GM19193 (cell line): Measurements from ENCODE around the gene REEP5.

Experiments used
- POLR2A ChIP-seq: IDR thresholded peaks from 4 replicates; pipeline ENCODE4 v1.6.1; 2011; ENCODE audit not compliant: insufficient read depth, insufficient read length; ENCODE audit errors: extremely low read depth

REEP5 gene

DNA sequence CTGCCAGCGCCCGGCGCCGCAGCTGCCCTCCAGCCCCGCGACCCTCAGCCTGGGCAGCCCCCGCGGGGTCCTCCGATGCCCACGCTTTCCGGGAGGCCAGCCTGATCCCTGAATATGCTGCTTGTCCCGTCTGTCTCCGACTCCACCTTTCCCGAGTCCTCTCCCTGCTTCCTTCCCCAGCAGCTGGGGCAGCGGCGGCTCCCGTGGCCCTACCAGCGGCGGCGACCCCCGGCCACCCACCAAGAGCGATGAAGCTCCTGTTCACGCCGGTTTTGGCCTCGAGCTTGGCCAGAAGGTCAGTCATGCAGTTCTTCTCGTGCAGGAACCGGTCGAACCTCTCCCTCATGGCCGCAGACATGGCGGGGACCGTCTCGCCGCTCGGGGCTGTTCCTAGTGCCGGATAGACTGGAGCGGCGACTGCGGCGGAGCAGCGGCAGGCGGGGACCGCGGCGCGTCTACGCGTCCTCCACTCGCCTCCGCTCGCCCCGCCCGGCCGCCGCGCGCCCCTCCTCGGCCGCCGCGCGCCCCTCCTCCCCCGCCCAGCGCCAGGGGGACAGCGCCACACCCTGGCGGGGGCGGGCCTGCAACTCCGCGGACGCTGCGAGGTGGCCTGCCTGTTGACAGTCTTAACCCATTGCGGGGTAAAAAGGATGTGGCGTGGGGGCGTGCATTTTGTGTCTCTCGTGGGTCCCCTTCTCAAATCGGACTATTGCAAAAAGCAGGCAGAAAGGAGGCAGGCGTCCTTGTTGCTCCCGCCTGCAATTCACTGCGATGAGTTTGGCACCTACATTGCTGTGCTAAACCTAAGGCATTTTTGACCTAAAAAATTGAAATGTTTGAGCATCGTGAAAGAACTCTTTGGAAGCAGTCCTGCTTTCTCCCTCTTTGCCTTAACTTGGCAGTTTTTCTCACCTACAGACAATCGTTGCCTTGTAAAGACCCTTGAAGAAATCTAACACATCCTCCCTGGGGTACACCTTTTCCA lies at the start of gene REEP5:
TSS of gene REEP5 (minus strand) at position 395 of the 985 bp plus-strand sequence. CDS start at position 358, 37 bp downstream.
- peak; percentile 86 for TF ChIP-seq POLR2A

DNA sequence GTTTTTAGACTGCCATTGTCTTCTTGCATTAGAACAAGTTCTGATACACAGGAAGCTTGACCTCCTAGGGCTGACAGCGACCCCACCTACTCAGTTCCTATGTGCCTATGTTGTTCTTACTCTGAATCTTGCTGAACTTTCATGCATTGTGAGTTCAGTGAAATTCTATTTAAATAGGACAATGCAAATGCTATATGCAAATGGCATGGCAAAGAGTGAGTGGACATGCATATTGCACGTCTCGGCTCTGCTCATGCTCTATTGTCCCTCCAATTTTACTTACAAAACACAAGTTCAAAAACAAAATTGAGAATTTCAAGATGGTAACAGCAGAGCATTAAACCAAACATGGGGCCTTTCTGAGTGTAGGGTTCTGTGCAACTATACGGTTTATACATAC lies 49.2 kb upstream of the REEP5 start:
- TF ChIP-seq POLR2A, result no peak

DNA sequence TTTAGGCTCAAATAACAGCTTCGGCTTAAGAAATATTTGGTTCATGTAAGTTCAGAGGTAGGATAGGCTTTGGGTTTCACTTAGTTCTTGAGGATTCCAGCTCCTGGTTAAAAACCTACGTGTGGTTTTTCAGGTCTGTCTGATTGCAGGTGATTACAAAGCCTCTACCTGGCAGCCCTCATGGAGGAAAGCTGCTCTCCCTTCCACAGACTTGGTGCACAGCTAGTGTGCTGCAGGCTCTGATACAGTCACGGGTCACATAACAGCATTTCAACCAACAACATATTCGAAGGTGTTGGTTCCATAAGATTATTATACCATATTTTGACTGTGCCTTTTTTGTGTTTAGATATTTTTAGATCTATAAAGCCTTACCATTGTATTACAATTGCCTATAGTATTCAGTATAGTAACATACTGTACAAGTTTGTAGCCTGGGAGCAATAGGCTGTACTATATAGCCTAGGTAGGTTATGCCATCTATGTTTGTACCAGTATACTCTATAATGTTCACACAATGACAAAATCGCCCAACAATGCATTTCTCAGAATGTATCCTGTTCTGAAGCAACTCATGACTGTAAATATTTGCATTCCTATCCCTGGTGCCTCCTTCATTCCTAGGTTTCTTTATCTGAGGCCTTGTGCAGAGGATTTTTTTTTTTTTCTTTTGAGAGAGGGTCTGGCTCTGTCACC lies 46.5 kb upstream of the REEP5 start:
- no peak for TF ChIP-seq POLR2A

DNA sequence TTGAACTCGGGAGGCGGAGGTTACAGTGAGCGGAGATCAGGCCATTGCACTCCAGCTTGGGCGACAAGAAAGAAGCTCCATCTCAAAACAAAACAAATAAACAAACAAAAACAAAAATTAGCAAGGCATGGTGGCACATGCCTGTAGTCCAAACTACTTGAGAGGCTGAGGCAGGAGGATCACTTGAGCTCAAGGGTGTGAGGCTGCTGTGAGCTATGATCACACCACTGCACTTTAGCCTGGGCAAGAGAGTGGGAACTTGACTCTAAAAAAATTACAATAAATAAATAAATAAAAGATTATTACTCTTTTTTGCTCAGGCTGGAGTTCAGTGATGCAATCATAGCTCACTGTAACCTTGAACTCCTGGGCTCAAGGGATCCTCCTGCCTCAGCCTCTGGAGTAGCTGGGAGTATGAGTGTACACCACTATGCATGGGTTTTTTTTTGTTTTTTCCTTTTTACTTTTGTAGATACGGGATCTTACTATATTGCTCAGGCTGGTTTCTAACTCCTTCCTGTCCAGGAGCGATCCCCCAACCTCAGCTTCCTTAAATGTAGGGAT lies 45.6 kb upstream of the REEP5 start:
- TF ChIP-seq POLR2A, result no peak

DNA sequence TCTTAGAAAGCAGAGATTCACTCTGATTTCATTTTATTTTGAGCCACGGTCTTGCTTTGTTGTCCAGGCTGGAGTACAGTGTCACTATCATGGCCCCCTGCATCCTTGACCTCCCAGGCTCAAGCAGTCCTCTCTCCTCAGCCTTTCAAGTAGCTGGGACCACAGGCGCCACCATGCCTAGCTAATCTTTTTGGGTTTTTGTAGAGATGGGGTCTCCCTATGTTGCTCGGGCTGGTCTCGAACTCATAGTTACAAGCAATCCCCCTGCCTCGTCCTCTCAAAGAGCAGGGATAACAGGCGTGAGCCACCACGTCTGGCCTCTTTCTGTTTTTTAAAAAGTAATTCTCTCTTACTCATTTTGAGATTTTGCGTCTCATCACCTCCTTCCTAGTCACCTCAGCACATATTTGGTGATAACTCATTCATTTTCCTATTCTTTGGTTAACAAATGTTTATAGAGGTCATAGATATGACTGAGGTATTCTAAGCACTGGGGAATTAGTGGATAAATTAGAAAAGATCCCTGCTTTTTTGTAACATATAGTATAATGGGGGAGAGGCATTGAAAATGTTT lies 43.8 kb upstream of the REEP5 start:
- TF ChIP-seq POLR2A, result no peak

DNA sequence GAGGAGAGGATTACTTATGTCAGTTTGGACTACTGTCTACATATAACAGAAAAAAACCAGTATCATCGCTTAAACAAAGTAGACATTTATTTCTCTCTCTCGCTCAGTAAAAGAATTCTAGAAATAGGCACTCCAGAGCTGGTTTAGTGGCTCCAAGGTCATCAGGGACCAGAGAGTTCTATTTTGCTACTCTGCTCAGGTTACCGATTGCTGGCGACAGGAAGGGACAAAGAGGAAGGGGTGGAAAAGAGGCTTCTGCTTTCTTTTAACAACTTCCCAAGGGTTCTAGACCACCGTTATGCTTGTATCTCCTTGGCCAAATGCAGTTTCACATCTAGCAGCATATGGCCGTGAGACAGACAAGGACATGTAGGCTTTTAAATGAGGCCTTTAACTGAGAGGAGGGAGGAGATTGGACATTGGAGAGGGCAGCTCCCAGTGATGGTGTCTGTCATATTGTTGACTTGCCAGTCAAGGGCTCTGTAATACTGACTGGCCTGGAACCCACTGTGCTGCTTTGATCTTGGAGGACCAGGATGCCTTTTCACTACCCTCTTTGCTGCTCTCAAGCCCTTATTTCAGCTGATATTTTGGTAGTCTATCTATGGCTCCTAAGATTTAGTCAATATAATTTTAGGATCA lies 39.0 kb upstream of the REEP5 start:
- TF ChIP-seq POLR2A, result no peak

DNA sequence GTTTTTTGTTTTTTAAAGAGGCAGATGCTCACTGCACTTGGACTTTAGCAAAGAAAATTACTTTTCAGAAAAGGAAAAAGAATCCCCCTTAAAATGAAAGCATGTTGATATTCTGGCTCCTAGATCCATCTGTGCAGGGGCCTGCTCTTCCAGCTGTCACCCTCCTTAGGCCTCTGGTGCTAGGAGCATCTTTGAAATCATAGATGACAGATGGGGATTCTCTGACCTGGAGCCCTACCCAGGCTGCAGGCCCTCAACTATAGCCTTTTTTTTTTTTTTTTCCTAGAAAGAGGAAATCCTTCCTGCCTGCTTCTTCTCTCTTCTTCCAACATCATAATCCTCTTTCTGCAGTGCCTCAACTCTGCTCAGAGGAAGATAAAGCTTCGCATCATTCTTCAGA lies 38.3 kb upstream of the REEP5 start:
- no peak for TF ChIP-seq POLR2A

DNA sequence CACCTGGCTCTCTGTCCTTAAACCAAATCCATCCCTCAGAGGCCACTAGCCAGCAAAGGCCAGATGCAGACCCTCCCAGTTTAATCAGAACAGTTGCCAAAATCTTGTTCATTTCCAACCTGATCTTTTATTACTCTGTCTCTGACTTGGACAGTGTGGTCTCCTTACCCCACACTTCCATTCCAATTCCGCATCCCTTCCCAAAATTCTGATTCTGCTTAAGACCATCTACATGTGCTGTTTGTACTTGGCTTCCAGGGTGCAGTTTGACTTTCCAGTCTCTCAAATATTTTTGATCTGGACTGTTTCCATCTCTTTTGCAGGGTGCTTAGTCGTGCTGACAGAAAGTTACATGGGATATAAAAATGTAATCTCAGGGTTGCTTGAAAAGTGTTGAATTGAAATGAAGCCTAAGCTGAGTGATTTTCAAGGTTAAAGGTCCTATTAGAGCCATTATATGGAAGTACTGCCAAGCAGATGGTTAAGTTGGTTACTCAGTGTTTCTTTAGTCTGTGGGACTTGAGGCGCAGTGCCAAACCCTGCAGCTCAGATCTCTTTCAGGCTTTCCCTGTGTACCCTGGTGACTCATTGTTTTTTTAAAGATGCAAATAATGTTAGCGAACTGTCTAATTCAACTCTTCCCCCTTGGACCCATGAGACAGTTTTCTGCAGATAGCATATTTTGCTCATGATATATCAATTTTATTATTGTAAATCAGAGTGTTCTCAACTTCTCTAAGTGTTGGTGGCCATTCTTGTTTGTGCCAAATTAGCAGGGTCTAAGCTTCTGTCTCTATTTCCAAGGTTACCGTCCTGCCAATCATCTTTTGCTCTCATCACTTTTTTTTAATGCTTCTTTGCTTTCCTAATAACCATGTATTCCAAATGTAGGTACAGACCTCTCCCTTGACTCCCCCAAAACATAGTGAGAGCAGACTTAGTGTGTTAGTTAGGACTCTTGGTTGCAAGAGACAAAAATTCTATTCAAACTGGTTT lies 36.4 kb upstream of the REEP5 start:
- no peak for TF ChIP-seq POLR2A

DNA sequence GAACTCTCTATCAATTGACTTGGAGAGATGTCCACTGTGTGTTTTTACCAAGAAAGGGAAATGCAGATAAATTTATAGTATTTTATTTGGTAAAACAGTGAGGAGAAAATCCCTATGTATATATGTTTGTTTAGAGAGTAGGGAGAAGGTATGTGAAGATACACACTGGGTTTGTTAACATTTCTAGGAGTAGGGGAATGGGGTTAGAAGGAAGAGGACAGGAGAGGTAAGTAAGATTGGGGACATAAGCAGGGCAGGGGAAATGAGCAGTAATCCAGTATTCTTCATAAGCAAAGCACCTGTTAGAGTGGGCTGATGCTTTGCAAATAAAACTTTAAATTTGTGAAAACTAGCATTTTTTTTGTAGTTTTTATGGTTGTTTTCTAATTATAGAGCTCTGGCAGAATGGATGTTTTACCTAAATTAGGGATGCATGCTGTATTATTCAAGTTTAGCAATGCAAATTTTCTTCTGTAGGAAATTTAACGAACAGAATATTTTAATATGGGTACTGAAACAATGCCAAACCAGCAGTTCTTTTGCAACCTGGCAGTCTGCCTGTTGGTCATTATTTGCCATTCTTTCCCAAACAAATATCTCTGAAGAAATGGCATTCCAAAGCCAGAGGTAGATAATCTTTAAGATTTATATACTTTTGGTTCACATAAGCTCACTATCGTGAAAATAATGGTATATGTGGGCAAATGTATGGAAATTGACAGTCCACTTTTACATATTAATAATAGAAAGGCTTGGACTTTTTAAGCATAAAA lies 35.2 kb upstream of the REEP5 start:
- TF ChIP-seq POLR2A, result no peak

DNA sequence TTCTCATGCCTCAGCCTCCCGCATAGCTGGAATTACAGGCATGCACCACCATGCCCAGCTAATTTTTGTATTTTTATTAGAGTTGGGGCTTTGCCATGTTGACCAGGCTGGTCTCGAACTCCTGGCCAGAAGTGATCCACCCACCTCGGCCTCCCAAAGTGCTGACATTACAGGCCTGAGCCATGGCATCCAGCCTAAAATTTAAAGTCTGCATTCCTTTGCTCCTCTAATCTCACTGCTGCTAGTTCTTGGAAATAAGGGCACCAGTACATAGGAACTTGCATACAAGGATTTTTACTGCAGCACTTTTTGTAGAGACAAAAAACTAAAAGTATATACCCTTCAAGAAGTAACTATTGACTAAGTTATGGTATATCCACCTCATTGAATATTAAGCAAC lies 34.6 kb upstream of the REEP5 start:
- no peak for TF ChIP-seq POLR2A

DNA sequence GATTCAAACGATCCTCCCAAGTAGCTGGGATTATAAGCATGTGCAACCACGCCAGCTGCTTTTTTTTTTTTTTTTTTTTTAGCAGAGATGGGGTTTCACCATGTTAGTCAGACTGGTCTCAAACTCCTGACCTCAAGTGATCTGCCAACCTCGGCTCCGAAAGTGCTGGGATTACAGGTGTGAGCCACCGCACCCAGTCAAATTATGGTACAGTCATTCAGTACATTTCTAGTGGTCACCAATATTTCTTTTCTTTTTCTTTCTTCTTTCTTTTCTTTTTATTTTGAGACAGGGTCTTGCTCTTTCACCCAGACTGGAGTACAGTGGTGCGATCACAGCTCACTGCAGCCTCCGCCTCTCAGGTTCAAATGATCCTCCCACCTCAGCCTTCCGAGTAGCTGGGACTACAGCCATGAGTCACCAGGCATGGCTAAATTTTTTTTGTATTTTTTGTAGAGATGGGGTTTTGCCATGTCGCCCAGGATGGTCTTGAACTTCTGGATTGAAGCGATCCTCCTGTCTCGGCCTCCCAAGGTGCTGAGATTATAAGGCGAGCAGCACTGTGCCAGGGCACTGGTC lies 29.2 kb upstream of the REEP5 start:
- TF ChIP-seq POLR2A, result no peak

DNA sequence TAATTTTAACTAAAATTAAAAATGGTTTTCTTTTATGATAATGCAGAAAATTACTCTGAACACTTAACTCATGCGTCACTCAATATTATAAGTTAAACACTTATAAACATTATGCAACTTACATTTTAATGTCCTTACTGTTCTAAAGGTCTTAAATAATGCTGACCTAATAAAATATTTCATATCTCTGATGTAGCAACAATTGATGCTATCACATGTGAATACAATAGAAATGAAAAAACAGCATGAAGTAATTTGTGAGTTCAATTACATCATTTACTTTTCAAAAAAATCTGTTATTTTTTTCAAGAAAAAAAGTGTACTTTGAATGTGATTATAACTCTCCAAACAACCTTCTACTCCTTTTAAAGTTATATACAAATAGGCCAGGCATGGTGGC lies 26.4 kb upstream of the REEP5 start:
- TF ChIP-seq POLR2A, result no peak
